Measurements from ENCODE around the gene CRISPLD2. TPM values are rescaled to one million over a fixed set of nuclear protein-coding genes. Genes with fewer than 3 reads are reported as not detected.

Gene CRISPLD2
- total and polyA plus RNA-seq, 9 of the 15 experiments (the other 6 are each of a cell fraction or from before 2014, with no cell fraction given): 0.03 to 0.24 (median 0.04) TPM; not detected in 4

- DNase-seq (ENCODE audit: extremely low read depth in 1 of 4, low spot score in 3 of 4): no peak
- no peak overlapping the region for H2AFZ ChIP-seq (ENCODE audit: low read depth, low read length)
These were observed 78.2 kb downstream of the CRISPLD2 start for GRCh38 chr16:84897911-84898377.

DNA sequence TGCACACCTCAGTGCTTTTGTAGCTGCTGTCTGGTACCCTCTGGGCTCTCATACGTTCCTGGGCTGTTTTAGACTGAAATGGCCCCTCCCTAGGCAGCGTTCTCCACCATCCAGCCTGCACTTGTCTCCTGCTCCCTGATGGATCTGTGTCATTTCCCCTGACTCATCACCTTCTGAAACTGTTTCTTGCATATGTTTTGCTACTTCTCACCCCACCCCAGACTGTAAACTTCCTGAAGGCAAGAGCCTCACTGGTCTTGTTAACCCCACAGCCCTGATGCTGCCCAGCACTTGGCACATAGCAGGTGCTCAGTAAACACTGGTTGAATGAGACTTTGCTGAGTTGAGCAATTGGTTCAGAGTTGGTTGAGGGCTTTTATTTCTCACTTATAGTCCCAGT lies 78.7 kb downstream of the CRISPLD2 start:
- Histone ChIP-seq H3K9ac (ENCODE audit: insufficient read depth in 1 of 2, low read depth in 2 of 2, low read length in 2 of 2) (no peak overlapping the region), H3K36me3 (ENCODE audit: control insufficient read depth, insufficient read depth, low read length) (no peaks in the 10 kb centered on the region), H3K4me1 (replicated peaks in 1 of 2; ENCODE audit: control insufficient read depth in 2 of 2, insufficient read depth in 2 of 2, low read length in 2 of 2) (no peaks in the 10 kb centered on the region), H3K9me1 (ENCODE audit: control insufficient read depth, insufficient read depth, low read length) (no peaks in the 10 kb centered on the region), H3K27me3 (ENCODE audit: control insufficient read depth in 2 of 2, insufficient read depth in 2 of 2, low read length in 2 of 2) (peaks cover 52 to 83% of the 10 kb centered on the region in 2 experiments), H4K20me1 (replicated peaks; ENCODE audit: control insufficient read depth, insufficient read depth, low read length) (peaks cover 2% of the 10 kb centered on the region; the same call in 1 of the 2 replicates), H2AFZ (ENCODE audit: low read depth, low read length) (no peak overlapping the region), H3K4me3 (no peak overlapping the region), H3K79me2 (ENCODE audit: control insufficient read depth, insufficient read depth, low read length) (no peaks in the 10 kb centered on the region), H3K27ac (ENCODE audit: extremely low read depth, low read depth, low read length) (no peak overlapping the region), H3K9me3 (replicated peaks; ENCODE audit: control insufficient read depth, insufficient read depth, low read depth, low read length) (peaks cover 3% of the 10 kb centered on the region; the same call in 1 of the 2 replicates), H3K4me2 (ENCODE audit: insufficient read depth, low read length) (no peak overlapping the region)
- CTCF ChIA-PET (ENCODE audit: low intra/inter-chr PET ratio): no interaction called here
- intact Hi-C loops (cut with micrococcal nuclease): no loop called here
- peak; percentile 36 for ATAC-seq
- POLR2A ChIA-PET: interaction anchor here (0.6 to 1.0 kb wide), 2 partner anchors 12 to 19 kb away, joined by 3 read pairs; no protein-coding TSS in a partner anchor
- in situ Hi-C loops (cut with MboI): no loop called here
- DNase-seq (ENCODE audit: extremely low read depth in 1 of 4, low spot score in 3 of 4): no peak
- 5% methylated on average over 2 of the region's 2 CpGs for WGBS (ENCODE audit: insufficient coverage, low coverage, missing lambda C conversion rate)
- no TSS peak for BruUV-seq (replicated peaks)
- no peak for FAIRE-seq
- TF ChIP-seq ZNF121 (CRISPR knock-in tag; conservative IDR thresholded peaks at IDR 0.05) (no peak), MAFG (tag; conservative IDR thresholded peaks at IDR 0.05) (peak; percentile 84), ARHGAP35 (IDR thresholded peaks at IDR 0.05; ENCODE audit: partially characterized antibody) (no peak), EHMT2 (IDR thresholded peaks at IDR 0.05) (no peak), CHCHD3 (CRISPR knock-in tag; IDR thresholded peaks at IDR 0.05) (no peak), ZNF717 (CRISPR knock-in tag; IDR thresholded peaks at IDR 0.05) (no peak)

More at GRCh38 chr16:84897911-84898377, 78.2 kb downstream of the CRISPLD2 start:
- peaks cover 56 to 83% of the 10 kb centered on the region in 2 experiments for H3K27me3 ChIP-seq (ENCODE audit: control insufficient read depth in 2 of 2, insufficient read depth in 2 of 2, low read length in 2 of 2)
- ChIA-PET POLR2A (interaction anchor here (0.6 to 1.0 kb wide), 2 partner anchors 12 to 20 kb away, joined by 3 read pairs; no protein-coding TSS in a partner anchor), CTCF (ENCODE audit: low intra/inter-chr PET ratio) (no interaction called here)
- H3K4me3 ChIP-seq: no peak overlapping the region
- no peak overlapping the region for H3K27ac ChIP-seq (ENCODE audit: extremely low read depth, low read depth, low read length)
- H4K20me1 ChIP-seq (replicated peaks; ENCODE audit: control insufficient read depth, insufficient read depth, low read length): peaks cover 5% of the 10 kb centered on the region; the same call in 1 of the 2 replicates
- BruUV-seq (replicated peaks): no TSS peak
- TF ChIP-seq, protein P1, sequence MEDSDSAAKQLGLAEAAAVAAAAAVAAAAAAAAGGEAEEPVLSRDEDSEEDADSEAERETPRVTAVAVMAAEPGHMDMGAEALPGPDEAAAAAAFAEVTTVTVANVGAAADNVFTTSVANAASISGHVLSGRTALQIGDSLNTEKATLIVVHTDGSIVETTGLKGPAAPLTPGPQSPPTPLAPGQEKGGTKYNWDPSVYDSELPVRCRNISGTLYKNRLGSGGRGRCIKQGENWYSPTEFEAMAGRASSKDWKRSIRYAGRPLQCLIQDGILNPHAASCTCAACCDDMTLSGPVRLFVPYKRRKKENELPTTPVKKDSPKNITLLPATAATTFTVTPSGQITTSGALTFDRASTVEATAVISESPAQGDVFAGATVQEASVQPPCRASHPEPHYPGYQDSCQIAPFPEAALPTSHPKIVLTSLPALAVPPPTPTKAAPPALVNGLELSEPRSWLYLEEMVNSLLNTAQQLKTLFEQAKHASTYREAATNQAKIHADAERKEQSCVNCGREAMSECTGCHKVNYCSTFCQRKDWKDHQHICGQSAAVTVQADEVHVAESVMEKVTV (CRISPR knock-in tag; IDR thresholded peaks at IDR 0.05): no peak
- no peak for FAIRE-seq
- H3K9me1 ChIP-seq (ENCODE audit: control insufficient read depth, insufficient read depth, low read length): no peaks in the 10 kb centered on the region
- peaks cover 3% of the 10 kb centered on the region; the same call in 1 of the 2 replicates for H3K9me3 ChIP-seq (replicated peaks; ENCODE audit: control insufficient read depth, insufficient read depth, low read depth, low read length)
- intact Hi-C loops (cut with micrococcal nuclease): no loop called here
- H3K4me1 ChIP-seq (replicated peaks in 1 of 2; ENCODE audit: control insufficient read depth in 2 of 2, insufficient read depth in 2 of 2, low read length in 2 of 2): no peaks in the 10 kb centered on the region
- no peaks in the 10 kb centered on the region for H3K36me3 ChIP-seq (ENCODE audit: control insufficient read depth, insufficient read depth, low read length)
- 13% methylated on average over 15 of the region's 15 CpGs for WGBS (ENCODE audit: insufficient coverage, low coverage, missing lambda C conversion rate)
- in situ Hi-C loops (cut with MboI): no loop called here
- H3K9ac ChIP-seq (ENCODE audit: insufficient read depth in 1 of 2, low read depth in 2 of 2, low read length in 2 of 2): no peak overlapping the region
- no peaks in the 10 kb centered on the region for H3K79me2 ChIP-seq (ENCODE audit: control insufficient read depth, insufficient read depth, low read length)
- H3K4me2 ChIP-seq (ENCODE audit: insufficient read depth, low read length): no peak overlapping the region
- ATAC-seq: no peak
